HG02884 (cell line): ENCODE measurements around the gene RASSF5.

Source experiments
- ATAC-seq: cut with Tn5 transposase; IDR thresholded peaks from one replicate; pipeline ENCODE4 v1.9.1; 2021; ENCODE audit warnings: mild to moderate bottlenecking, moderate library complexity; ENCODE audit not compliant: unreplicated experiment

Gene RASSF5

GRCh38 chr1:206496131-206496793 is 11.1 kb upstream of the RASSF5 start:
- ATAC-seq: peak; percentile 46

DNA sequence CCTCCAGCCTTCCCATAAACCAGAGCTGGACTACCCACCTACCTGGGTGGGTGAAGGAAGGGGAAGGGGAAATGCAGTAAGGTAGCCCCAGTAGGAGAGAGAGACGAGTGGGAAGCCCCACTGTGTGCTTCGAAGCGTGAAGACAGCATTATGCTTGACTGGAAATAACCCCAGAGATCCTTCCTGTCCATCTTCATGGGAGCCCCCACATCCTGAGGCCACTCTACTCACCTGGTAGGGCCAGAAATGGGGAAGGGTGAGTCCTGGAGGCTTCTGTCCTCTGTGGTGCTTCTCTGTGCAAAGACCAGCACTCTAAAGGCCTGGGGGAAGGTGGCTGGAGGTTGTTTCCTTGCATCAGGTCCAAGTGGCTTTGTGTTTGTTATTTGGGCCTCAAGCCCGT is 10.0 kb upstream of the RASSF5 start:
- ATAC-seq: no peak

- ATAC-seq: no peak
These were observed 9.6 kb upstream of the RASSF5 start for GRCh38 chr1:206497774-206498173.

DNA sequence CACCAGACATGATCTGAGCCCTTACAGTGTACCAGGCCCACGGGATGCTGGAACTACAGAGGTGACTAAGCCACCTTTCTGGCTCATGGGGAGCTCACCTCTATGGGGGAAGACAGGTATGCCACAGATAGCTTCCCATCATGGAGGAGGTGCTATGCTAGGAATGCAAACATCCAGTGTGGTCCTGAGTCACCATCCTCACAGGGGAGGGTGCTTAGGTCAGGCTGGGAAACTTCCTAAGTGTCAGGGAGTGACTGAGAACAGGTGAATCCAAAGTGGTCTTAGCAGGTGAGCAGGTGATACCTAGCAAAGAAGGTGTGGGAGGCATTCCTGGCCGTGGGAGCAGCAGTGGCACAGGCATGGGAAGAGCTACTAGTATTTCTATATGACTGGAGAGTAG is 8.6 kb upstream of the RASSF5 start:
- ATAC-seq: no peak

DNA sequence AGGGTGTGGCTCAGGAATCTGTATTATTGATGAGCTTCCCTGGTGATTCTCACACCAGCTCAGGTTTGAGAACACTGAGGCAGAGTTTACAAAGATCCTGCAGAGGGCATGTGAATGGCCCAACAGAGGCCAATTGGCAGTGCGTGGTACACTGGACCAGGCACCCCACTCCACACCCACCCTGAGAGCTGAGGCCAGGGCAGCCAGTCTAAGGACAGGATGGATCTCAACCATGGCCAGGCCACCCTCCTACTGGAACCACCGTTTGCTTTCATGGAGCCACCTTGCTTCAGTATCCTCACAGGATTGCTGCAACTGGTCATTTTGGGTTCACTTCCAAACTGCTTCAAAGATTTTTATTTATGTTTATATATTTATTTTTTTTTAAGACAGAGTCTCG is 7.3 kb upstream of the RASSF5 start:
- no peak for ATAC-seq

DNA sequence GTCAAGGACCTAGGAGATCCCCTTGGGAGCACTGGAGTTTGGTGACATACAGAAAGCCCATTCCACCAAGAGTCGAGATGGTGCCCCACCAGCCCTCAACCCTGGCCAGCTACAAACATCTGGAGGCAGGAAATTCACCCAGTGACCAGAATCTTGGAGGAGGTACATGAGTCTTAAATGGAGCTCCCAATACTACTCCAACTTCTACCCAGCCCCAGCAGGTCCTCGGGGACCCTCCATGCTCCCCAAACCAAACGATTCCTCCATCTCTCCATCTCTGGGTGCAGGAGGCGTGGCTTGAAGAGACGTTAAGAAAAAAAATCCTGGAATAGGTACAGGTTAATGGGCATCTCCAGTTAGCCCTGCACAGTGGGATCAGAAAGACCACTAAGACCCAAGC is 5.5 kb upstream of the RASSF5 start:
- no peak for ATAC-seq

DNA sequence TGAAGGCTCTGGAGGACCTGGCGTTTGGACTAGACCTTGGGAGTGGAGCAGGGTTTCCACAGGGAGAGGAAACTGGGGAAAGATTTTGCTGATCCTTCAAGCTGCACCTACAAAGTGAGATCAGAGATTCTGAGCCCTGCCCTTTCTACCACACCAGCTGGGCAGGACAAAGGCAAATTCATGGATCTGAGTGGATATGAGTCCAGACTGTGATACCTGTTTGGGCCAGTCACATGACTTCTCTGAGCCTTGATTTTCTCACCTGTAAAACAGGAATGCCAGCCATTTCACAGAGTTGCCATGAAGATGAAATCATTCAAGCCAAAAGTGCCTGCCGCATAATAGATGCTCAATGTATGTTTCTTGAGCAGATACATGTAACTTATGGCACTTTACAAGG is 4.9 kb upstream of the RASSF5 start:
- ATAC-seq: no peak

- no peak for ATAC-seq
These were observed 4.5 kb upstream of the RASSF5 start for GRCh38 chr1:206502812-206503211.

- ATAC-seq: no peak
These were observed 3.6 kb upstream of the RASSF5 start for GRCh38 chr1:206503591-206504362.

- ATAC-seq: no peak
These were observed 3.0 kb upstream of the RASSF5 start for GRCh38 chr1:206504363-206504713.

GRCh38 chr1:206505702-206506355 is 1.5 kb upstream of the RASSF5 start:
- no peak for ATAC-seq

DNA sequence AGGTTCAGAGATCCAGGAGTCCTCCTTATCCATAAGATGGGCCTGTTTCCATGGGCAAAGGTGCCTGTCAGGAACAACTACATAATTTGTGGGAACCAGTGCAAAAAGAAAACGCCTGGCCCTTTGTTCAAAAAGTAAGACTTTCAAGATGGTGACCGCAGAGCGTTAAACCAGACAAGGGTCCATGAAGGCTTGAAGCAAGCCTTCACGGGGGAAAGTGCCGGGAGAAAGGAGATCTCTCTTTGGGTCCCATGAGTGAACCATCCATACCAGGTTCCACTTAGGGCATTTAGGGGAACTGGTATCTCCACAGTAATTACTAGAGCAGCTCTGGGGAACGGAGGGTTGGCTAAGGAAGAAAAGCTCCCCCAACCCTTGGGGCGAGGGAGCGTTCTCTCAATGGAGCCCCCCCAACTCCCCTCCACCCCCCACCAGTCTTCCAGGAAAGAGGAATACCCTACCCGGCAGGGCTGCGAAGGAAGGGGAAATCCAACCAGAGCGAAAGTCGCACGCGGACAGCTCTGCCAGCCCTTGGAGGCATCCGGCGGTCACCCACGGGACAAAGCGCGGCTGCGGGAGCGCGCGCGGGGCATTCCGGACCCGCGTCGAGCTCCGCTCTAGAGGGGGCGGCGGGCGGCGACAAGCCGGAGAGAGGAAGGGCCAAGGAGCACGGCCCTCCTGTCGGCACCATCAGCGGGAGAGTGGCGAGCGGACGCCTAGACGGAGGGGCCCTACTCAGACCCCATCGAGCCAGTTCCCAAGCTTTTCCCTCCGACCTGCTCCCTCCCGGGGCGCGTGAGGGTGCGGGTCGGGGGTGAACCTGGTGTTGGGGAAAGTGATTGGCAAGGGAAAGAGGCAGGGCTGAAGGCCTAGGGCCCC is 687 bp upstream of the RASSF5 start:
- ATAC-seq: peak; percentile 11

GRCh38 chr1:206508130-206508889 is 979 bp downstream of the RASSF5 start:
- ATAC-seq: no peak

- ATAC-seq: no peak
These were observed 1.6 kb downstream of the RASSF5 start for GRCh38 chr1:206508956-206509355.

- no peak for ATAC-seq
These were observed 2.4 kb downstream of the RASSF5 start for GRCh38 chr1:206509612-206510257.

DNA sequence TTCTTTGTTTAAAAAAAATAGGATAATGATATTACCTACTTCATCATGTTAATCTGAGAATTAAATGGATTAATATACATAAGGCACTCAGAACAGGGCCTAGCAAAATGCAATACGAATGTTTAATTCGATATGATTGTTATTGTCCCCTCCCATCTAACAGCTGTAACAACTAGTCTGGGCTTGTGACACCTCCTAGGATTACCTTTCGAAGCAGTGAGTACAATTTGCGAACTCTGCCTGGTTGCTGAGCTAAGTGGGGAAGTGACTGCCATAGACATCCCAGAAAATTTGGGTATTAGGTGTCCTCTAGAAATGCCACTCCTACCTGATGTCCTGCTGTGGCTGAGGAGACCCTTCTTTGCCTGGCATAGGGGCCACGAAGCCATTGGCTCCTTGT is 3.0 kb downstream of the RASSF5 start:
- ATAC-seq: no peak

DNA sequence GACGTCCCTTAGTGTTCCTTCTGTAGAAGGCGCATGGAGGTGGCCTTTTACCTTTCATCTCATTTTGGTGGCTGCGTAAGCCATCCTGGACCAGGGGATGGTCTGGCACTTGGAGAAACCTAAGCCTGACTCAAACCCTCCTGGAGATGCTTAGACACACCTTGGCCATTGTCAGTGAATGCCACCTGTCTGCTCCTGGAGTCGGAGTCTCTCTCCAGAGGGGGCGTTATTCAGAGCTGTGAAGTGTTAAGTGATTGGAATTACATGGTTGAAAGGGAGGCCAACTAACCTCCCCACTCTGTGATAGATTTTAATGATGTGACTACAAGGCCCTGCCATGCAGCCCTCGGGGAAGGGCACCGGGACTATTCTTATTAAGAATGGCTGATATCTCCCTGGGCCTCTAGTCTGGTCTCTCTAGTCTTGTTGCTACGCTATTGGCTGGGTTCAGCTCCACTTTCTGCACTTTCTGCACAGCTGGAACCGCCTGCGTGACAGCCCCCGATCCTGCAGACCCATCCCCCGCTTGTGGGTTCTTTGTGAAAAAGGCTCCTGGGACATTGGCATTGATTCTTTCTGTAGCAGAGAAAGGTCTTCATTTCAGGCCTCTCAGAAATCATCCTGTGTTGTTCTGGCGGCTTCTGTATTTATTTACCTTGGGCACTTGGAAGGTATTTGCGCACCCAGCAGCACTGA is 4.2 kb downstream of the RASSF5 start:
- ATAC-seq: no peak

DNA sequence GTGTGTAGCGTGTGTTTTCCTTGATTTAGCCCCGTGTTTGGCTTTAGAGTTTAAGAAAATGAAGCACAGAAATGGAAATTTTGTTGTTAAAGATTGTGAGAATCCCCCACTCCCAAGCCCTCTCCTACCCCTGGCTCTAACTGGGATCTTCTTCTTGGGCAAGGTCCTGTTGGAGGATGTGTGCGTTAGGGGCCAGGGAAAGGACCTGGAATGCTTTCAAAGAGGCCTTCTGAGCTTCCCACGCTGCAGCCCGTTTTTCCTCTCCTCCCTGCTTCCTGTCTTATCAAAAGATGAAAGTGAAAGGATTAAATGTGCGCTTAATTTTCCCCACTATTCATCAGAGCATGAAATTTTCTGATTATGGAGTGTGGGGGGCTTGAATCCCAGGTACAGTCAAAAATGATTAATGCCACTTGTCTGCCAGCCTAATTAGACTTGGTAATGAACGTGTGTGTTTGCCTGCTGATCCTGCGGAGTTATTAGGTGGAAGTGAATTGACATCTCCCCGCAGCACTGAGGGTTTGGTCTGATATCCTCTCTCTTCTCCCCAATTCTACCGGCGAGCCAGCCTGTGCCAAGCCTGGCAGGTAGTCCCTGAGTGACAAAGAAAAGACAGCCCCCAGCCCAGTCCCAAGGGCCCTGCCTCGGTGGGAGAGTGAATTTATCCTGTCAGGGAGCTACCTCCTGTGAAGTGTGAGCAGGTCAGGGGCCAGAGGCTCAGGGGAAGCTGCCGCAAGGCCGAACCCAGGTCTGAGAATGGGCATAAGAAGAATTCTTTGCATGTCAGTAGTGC is 4.9 kb downstream of the RASSF5 start:
- ATAC-seq: no peak

DNA sequence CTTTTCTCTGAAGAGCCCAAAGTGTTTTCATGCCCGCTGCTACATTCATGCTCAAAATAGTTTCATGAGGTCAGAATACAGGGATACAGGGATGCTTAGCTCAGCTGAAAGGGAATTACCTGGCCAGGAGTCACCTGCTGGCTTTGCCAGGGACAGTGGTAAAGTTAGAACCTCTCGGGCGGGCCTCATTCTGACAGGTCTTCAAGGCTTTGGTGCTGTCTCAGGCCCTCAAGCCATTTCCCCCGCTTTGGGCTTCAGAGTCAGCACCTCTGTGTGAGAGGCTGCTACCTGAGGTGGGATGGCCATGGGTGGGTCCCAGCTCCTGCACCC is 5.5 kb downstream of the RASSF5 start:
- no peak for ATAC-seq
